Measurements from ENCODE around the gene SH3TC1.

The SH3TC1 gene

GRCh38 chr4:8241895-8242696 is 43.0 kb downstream of the SH3TC1 start:
- Histone ChIP-seq H3K9ac (ENCODE audit: low read length) (no peak overlapping the region), H4K20me1 (ENCODE audit: low read depth, low read length) (no peaks in the 10 kb centered on the region), H3K27ac (ENCODE audit: low read depth, low read length) (no peak overlapping the region)

DNA sequence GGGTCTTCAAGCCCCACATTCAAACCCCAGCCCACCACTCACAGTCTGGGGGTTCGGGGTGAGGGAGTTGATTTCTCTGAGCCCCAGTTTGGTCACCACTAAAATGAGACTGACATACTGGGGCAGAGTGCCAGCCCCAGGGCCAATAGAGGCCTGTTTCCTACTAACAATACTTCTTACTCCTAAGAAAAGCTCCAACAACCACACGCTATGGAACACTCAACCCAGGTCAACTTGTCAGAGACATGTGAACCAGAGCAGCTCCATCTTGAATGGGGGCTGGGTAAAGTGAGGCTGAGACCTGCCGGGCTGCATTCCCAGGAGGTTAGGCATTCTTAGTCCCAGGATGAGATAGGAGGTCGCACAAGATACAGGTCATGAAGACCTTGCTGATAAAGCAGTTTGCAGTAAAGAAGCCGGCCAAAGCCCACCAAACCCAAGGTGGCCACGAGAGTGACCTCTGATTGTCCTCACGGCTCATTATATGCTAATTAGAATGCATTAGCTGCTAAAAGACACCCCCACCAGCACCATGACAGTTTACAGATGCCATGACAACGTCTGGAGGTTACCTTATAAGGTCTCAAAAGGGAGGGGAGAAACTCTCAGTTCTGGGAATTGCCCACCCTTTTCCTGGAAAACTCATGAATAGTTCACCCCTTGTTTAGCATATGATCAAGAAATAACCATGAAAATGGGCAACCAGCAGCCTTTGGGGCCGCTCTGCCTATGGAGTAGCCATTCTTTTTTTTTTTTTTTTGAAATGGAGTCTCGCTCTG is 43.9 kb downstream of the SH3TC1 start:
- Histone ChIP-seq H3K9me2 (replicated peaks; ENCODE audit: insufficient read depth, low read length) (no peaks in the 10 kb centered on the region), H3K4me2 (ENCODE audit: low read depth, low read length, poor library complexity, severe bottlenecking) (no peak overlapping the region), H3K36me3 (ENCODE audit: low read length) (no peaks in the 10 kb centered on the region), H3K79me2 (ENCODE audit: insufficient read depth, low read length) (no peaks in the 10 kb centered on the region), H3F3A (ENCODE audit: insufficient read depth) (no peaks in the 10 kb centered on the region), H2AFZ (ENCODE audit: low read depth, low read length, severe bottlenecking) (no peak overlapping the region), H3K4me3 (ENCODE audit: insufficient read depth, low read length, poor library complexity, severe bottlenecking) (no peak overlapping the region), H3K27me3 (ENCODE audit: low read length) (no peaks in the 10 kb centered on the region), H4K20me1 (ENCODE audit: low read depth, low read length) (no peaks in the 10 kb centered on the region), H3K9me3 (ENCODE audit: insufficient read depth, low read length) (no peaks in the 10 kb centered on the region), H3K9ac (ENCODE audit: low read length) (no peak overlapping the region), H3K27ac (ENCODE audit: low read depth, low read length) (no peak overlapping the region)
- TF ChIP-seq, protein P1, sequence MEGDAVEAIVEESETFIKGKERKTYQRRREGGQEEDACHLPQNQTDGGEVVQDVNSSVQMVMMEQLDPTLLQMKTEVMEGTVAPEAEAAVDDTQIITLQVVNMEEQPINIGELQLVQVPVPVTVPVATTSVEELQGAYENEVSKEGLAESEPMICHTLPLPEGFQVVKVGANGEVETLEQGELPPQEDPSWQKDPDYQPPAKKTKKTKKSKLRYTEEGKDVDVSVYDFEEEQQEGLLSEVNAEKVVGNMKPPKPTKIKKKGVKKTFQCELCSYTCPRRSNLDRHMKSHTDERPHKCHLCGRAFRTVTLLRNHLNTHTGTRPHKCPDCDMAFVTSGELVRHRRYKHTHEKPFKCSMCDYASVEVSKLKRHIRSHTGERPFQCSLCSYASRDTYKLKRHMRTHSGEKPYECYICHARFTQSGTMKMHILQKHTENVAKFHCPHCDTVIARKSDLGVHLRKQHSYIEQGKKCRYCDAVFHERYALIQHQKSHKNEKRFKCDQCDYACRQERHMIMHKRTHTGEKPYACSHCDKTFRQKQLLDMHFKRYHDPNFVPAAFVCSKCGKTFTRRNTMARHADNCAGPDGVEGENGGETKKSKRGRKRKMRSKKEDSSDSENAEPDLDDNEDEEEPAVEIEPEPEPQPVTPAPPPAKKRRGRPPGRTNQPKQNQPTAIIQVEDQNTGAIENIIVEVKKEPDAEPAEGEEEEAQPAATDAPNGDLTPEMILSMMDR (IDR thresholded peaks at IDR 0.05; ENCODE audit: insufficient read depth, low read length, poor library complexity, severe bottlenecking), result no peak
- TF ChIP-seq EZH2phosphoT487 (conservative IDR thresholded peaks at IDR 0.05; ENCODE audit: low read length), result no peak

More at GRCh38 chr4:8241895-8242696, 43.0 kb downstream of the SH3TC1 start:
- H3K36me3 ChIP-seq (ENCODE audit: low read length), result no peaks in the 10 kb centered on the region
- no peak overlapping the region for H3K4me3 ChIP-seq (ENCODE audit: insufficient read depth, low read length, poor library complexity, severe bottlenecking)
- H3K4me2 ChIP-seq (ENCODE audit: low read depth, low read length, poor library complexity, severe bottlenecking), result no peak overlapping the region
- H3K9me3 ChIP-seq (ENCODE audit: insufficient read depth, low read length), result no peaks in the 10 kb centered on the region
- H3K27me3 ChIP-seq (ENCODE audit: low read length), result no peaks in the 10 kb centered on the region
- H3F3A ChIP-seq (ENCODE audit: insufficient read depth), result no peaks in the 10 kb centered on the region
- H3K79me2 ChIP-seq (ENCODE audit: insufficient read depth, low read length), result no peaks in the 10 kb centered on the region
- no peak for TF ChIP-seq EZH2phosphoT487 (conservative IDR thresholded peaks at IDR 0.05; ENCODE audit: low read length)
- TF ChIP-seq, protein P1 (IDR thresholded peaks at IDR 0.05; ENCODE audit: insufficient read depth, low read length, poor library complexity, severe bottlenecking), result peak; percentile 90
- H3K9me2 ChIP-seq (replicated peaks; ENCODE audit: insufficient read depth, low read length), result no peaks in the 10 kb centered on the region
- no peak overlapping the region for H2AFZ ChIP-seq (ENCODE audit: low read depth, low read length, severe bottlenecking)

- Histone ChIP-seq H3K9me3 (ENCODE audit: insufficient read depth, low read length) (no peaks in the 10 kb centered on the region), H3K4me2 (ENCODE audit: low read depth, low read length, poor library complexity, severe bottlenecking) (no peak overlapping the region), H4K20me1 (ENCODE audit: low read depth, low read length) (no peaks in the 10 kb centered on the region), H3K27ac (ENCODE audit: low read depth, low read length) (no peak overlapping the region), H3K27me3 (ENCODE audit: low read length) (no peaks in the 10 kb centered on the region), H3K79me2 (ENCODE audit: insufficient read depth, low read length) (no peaks in the 10 kb centered on the region), H2AFZ (ENCODE audit: low read depth, low read length, severe bottlenecking) (no peak overlapping the region), H3K9me2 (replicated peaks; ENCODE audit: insufficient read depth, low read length) (no peaks in the 10 kb centered on the region), H3K36me3 (ENCODE audit: low read length) (no peaks in the 10 kb centered on the region), H3K9ac (ENCODE audit: low read length) (no peak overlapping the region), H3K4me3 (ENCODE audit: insufficient read depth, low read length, poor library complexity, severe bottlenecking) (no peak overlapping the region), H3F3A (ENCODE audit: insufficient read depth) (no peaks in the 10 kb centered on the region)
- TF ChIP-seq EZH2phosphoT487 (conservative IDR thresholded peaks at IDR 0.05; ENCODE audit: low read length), result no peak
- TF ChIP-seq, protein P1 (IDR thresholded peaks at IDR 0.05; ENCODE audit: insufficient read depth, low read length, poor library complexity, severe bottlenecking), result no peak
These were observed 45.1 kb downstream of the SH3TC1 start for GRCh38 chr4:8244001-8244757.

Measured in SU-DHL-6 (cell line).